Transverse colon (tissue), 4 donors: Measurements from ENCODE around the gene ARL2. TPM values are rescaled to one million over a fixed set of nuclear protein-coding genes. Genes with fewer than 3 reads are reported as not detected.

Experiments used
- DNase-seq: peaks from one replicate; pipeline ENCODE4 v3.0.0-alpha.2; 2019
- H3K27ac ChIP-seq, 4 donors: fragments of 200-600 bp; sonication (generic); 2 replicates each; pipeline ENCODE4 v1.5.1; 2016 to 2018; ENCODE audit warnings: inconsistent platforms in 4 of 4
- H3K27me3 ChIP-seq: fragments of 200-600 bp; sonication (generic); 2 replicates; pipeline ENCODE4 v1.5.1; 2017; ENCODE audit warnings: inconsistent platforms
- H3K36me3 ChIP-seq, 4 donors: fragments of 200-600 bp; sonication (generic); 2 replicates each; pipeline ENCODE4 v1.5.1; 2017 to 2019; ENCODE audit warnings: inconsistent platforms in 4 of 4
- H3K4me1 ChIP-seq, 4 donors: fragments of 200-600 bp; sonication (generic); 2 replicates each; pipeline ENCODE4 v1.5.1; 2017 to 2020; ENCODE audit warnings: inconsistent platforms in 4 of 4
- H3K4me3 ChIP-seq, 4 donors: fragments of 200-600 bp; sonication (generic); 1 replicate in 1 of 4; 2 replicates in 3 of 4; pipeline versions ENCODE4 v1.5.1 to v1.6.1; 2017 to 2019; ENCODE audit warnings: inconsistent platforms in 4 of 4
- H3K9me3 ChIP-seq, 2 donors: fragments of 200-600 bp; sonication (generic); 2 replicates each; pipeline ENCODE4 v1.5.1; 2017 to 2019; ENCODE audit warnings: inconsistent platforms in 2 of 2
- CTCF ChIP-seq, 5 experiments: fragments of 200-600 bp in 3 of 5; fragments of 450-650 bp in 2 of 5; sonication (generic) in 3 of 5; IDR thresholded peaks; 1 replicate in 2 of 5; 2 replicates in 3 of 5; pipeline ENCODE4 v1.5.1; 2016 to 2017; ENCODE audit warnings: antibody characterized with exemption in 5 of 5, inconsistent platforms in 3 of 5, mild to moderate bottlenecking in 2 of 5, moderate library complexity in 1 of 5
- EP300 ChIP-seq: sonication (generic); formaldehyde crosslinking; IDR thresholded peaks from one replicate; pipeline ENCODE4 v1.6.1; 2017; ENCODE audit warnings: antibody characterized with exemption, low read depth
- POLR2A ChIP-seq: fragments of 450-650 bp; IDR thresholded peaks from one replicate; pipeline ENCODE4 v1.6.1; 2016; ENCODE audit warnings: antibody characterized with exemption, mild to moderate bottlenecking, moderate library complexity
- POLR2AphosphoS5 ChIP-seq, 3 donors: sonication (generic); formaldehyde crosslinking; IDR thresholded peaks; one replicate each; pipeline ENCODE4 v1.6.1; 2016; ENCODE audit warnings: antibody characterized with exemption in 3 of 3
- WGBS, 2 donors: methylation state at CpG; one replicate each; pipeline ENCODE4 v1.1.5; 2018; ENCODE audit warnings: low coverage in 1 of 2; 5-methylcytosine and 5-hydroxymethylcytosine counted together
- in situ Hi-C, 4 donors: fragments of 200-750 bp; cut with MboI; loops; one replicate each; pipeline versions ENCODE4 v1.15.0 to v1.15.1; 2017; ENCODE audit warnings: low sequenced_read_pairs in 3 of 4, low pct_ligation_motif_present in 1 of 4, low pct_unique_long_range_greater_than_20kb in 1 of 4
- intact Hi-C: fragments of 100-400 bp; cut with DNase I; formaldehyde crosslinking; loops from one replicate; pipeline ENCODE4 v1.15.1; 2023; ENCODE audit warnings: low total_unique reads
- total RNA-seq, 4 donors: library from RNA; depleted of rRNA; stranded (reverse); fragments of >200 nt; gene quantifications; one replicate each; pipeline ENCODE4 v1.1.0, GENCODE V29; 2016

The ARL2 gene
- total RNA-seq, 4 donors from 2014 or later: 28.4 to 147 (median 85.8) TPM

GRCh38 chr11:65035579-65035978 is 21.6 kb downstream of the ARL2 start:
- no peak overlapping the region for H3K27ac ChIP-seq
- TF ChIP-seq POLR2A (no peak), EP300 (no peak), POLR2AphosphoS5 (IDR thresholded peaks at IDR 0.05) (no peak), CTCF (IDR thresholded peaks at IDR 0.05) (no peak)
- in situ Hi-C loops: no loop called here
- H3K4me3 ChIP-seq: no peak overlapping the region
- peaks cover 0 to 9% (median 6%) of the 10 kb centered on the region in 4 donors for H3K4me1 ChIP-seq
- no peaks in the 10 kb centered on the region for H3K9me3 ChIP-seq
- no peak for DNase-seq
- H3K27me3 ChIP-seq: no peaks in the 10 kb centered on the region
- 79 to 93% methylated on average over 7 to 11 of the region's 11 CpGs for WGBS, 2 donors
- peaks cover 0 to 39% (median 14%) of the 10 kb centered on the region in 4 donors for H3K36me3 ChIP-seq
- intact Hi-C loops: no loop called here

GRCh38 chr11:65036931-65037330 is 23.0 kb downstream of the ARL2 start:
- Histone ChIP-seq H3K4me3 (no peak overlapping the region), H3K27ac (no peak overlapping the region), H3K9me3 (no peaks in the 10 kb centered on the region), H3K27me3 (no peaks in the 10 kb centered on the region), H3K4me1 (peaks cover 4 to 13% (median 9%) of the 10 kb centered on the region in 4 donors), H3K36me3 (peaks cover 0 to 36% (median 14%) of the 10 kb centered on the region in 4 donors)
- TF ChIP-seq POLR2AphosphoS5 (IDR thresholded peaks at IDR 0.05) (no peak), EP300 (no peak), POLR2A (no peak), CTCF (IDR thresholded peaks at IDR 0.05) (no peak)
- peak; percentile 41 for DNase-seq
- intact Hi-C loops: no loop called here
- in situ Hi-C loops: no loop called here
- WGBS, 2 donors: 68 to 75% methylated on average over 6 of the region's 6 CpGs

DNA sequence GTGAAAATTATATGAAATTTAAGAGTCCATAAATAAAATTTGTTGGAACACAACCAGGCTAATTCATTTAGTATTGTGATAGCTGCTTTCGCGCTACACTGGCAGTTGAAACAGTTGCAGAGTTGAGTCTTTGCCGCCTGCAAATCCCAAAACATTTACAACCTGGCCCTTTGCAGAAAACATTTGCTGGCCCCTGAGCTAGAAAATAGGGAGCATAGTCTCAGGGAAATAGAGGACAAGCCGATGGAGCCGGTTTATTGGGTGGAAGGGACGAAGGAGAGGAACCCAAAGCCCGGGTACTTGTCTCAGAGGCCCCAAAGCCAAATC is 26.5 kb downstream of the ARL2 start:
- 13% methylated on average over 7 of the region's 7 CpGs; no CpG with 5 or more reads in 1 of the 2 donors for WGBS, 2 donors
- in situ Hi-C loops (no loop called here), intact Hi-C loops (no loop called here)
- Histone ChIP-seq H3K4me3 (peak overlapping the region; percentile 49 to 92 (median 78)), H3K27ac (peak overlapping the region; percentile 92 to 97 (median 96)), H3K4me1 (peaks cover 10 to 36% (median 18%) of the 10 kb centered on the region in 4 donors), H3K27me3 (no peaks in the 10 kb centered on the region), H3K9me3 (no peaks in the 10 kb centered on the region), H3K36me3 (peaks cover 0 to 17% (median 3%) of the 10 kb centered on the region in 4 donors)
- no peak for DNase-seq
- TF ChIP-seq EP300: no peak
- TF ChIP-seq POLR2A: no peak
- TF ChIP-seq CTCF (IDR thresholded peaks at IDR 0.05): no peak
- no peak for TF ChIP-seq POLR2AphosphoS5 (IDR thresholded peaks at IDR 0.05)

DNA sequence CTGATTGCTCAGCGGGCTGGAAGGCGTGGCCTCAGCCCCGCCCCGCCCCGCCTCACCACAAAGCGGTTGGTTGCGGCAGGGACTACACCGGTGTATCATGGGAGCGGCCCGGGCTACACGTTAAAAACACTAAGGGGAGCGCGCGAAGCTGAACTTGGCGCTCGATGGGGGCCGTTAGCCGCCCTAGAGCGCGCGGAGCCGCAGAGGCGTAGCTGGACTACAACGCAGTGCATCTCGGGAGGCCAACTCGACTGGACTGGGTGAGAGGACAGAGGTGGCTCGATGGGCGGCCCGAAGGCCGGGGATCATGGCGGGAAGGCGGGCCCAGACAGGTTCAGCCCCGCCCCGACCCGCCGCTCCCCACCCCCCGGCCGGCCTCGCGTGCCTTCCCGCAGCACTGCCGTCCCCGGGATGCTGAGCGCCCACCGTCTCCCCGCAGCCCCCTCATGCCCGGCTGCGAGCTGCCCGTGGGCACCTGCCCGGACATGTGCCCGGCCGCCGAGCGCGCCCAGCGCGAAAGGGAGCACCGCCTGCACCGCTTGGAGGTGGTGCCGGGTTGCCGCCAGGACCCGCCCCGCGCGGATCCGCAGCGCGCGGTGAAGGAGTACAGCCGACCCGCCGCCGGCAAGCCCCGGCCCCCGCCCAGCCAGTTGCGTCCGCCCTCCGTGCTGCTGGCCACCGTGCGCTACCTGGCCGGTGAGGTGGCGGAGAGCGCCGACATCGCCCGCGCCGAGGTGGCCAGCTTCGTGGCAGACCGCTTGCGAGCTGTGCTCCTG is 27.1 kb downstream of the ARL2 start, which contains the start of gene SAC3D1:
TSS of gene SAC3D1 (plus strand) at position 364 of the 776 bp plus-strand sequence. CDS start at position 447, 83 bp downstream.
- peak within 1 kb of the TSS; percentile 92 to 97 (median 96) for H3K27ac ChIP-seq
- H3K4me3 ChIP-seq: peak within 1 kb of the TSS; percentile 49 to 92 (median 78)
- H3K4me1 ChIP-seq: peaks cover 10 to 36% (median 18%) of the 10 kb centered on the region in 4 donors
- in situ Hi-C loops: no loop called here
- intact Hi-C loops: no loop called here
- no peak for TF ChIP-seq EP300
- TF ChIP-seq POLR2AphosphoS5 (IDR thresholded peaks at IDR 0.05): peak; percentile 62 to 68 (median 67)
- peak; percentile 48 for TF ChIP-seq POLR2A
- TF ChIP-seq CTCF (IDR thresholded peaks at IDR 0.05): peak in 1 of 5 experiments; percentile 14
- peak; percentile 92 for DNase-seq
- WGBS, 2 donors: 1% methylated on average over 44 of the region's 91 CpGs; no CpG with 5 or more reads in 1 of the 2 donors
- H3K9me3 ChIP-seq: no peaks in the 10 kb centered on the region
- peaks cover 0 to 11% (median under 1%) of the 10 kb centered on the region in 4 donors for H3K36me3 ChIP-seq
- H3K27me3 ChIP-seq: no peaks in the 10 kb centered on the region
